HG03378 (cell line): ENCODE measurements around the gene UBR1.

Experiments
- ATAC-seq: cut with Tn5 transposase; IDR thresholded peaks from one replicate; pipeline ENCODE4 v1.9.1; 2021; ENCODE audit warnings: mild to moderate bottlenecking, moderate library complexity; ENCODE audit not compliant: unreplicated experiment

The UBR1 gene

GRCh38 chr15:43111354-43111753 lies 5.5 kb upstream of the UBR1 start:
- ATAC-seq = no peak

DNA sequence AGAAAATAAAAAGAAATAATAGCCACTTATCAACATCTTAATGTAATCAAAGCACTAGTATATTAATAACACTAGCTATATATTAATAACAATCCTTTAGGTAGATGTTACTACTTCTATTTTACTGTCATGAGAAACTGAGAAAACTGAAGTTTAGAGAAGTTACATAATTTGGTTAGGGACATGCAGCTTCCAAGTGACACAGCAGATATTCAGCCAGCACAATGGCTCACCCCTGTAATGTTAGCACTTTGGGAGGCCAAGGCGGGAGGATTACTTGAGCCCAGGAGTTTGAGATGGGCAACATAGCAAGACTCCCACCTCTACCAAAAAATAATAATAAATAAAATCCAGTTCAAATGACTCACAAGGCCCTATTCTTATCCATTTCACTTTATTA lies 1.9 kb upstream of the UBR1 start:
- no peak for ATAC-seq

DNA sequence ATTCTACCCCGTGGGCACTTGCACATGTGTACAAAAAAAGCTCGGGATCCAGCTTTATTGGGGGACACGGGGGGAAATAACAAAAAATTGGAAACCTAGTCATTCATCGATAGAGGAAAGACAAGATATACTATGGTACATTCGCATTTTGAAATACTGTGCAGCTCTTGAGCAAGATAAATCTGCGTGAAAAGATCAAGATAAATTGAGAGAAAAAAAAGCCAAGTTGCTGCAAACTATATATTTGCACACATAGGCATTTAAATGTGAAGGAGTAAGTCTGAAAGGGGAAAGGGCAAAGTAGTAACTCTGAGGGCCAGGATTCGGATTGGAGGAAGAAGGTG lies 620 bp upstream of the UBR1 start:
- ATAC-seq = no peak

DNA sequence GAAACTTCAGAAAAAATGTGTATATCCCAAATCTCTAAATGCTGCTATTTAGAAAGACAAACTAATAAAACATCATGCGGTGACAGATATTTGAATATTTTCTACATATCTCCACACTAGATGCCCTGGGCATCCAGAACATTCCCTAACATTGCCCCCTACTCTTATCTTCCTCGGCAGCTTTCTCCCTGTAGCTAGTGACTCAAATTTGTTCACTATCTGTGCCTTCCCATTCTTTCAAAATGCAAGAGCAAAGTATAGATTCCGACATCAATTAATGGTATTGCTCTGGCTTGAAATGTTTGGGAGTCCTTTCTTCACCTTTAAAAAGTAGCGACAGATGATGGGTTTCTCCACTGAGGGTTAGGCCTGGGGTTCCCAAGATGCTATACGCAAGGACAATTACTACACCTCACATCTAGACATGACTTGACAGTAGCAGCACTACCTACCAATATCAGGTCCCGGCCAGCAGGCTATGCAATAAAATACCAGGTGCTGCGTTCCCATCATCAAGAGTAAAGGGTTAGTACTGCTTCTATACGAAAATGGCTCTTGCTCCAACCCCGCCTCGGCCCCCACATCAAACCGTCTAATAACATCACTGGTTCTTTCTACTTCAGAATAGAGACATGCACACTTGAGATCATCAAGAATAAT lies 631 bp downstream of the UBR1 start:
- peak; percentile 13 for ATAC-seq

DNA sequence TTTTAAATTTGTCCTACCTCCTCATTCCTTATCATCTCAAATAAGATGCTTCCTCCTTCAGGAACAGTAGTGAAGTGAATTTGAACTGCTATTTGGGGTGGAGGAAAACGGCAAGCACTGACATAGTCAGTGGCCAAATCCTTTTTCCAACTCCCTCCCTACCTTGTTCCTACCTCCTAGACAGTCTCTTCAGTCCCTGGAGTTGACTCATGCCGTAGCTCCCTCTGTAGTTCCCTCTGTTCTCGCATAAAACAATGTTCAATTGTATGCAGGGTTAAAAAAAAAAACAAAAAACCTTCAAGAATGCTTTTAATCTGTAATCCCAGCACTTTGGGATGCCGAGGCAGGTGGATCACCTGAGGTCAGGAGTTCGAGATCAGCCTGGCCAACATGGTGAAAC lies 1.4 kb downstream of the UBR1 start:
- ATAC-seq = no peak

GRCh38 chr15:43103907-43104306 lies 1.9 kb downstream of the UBR1 start:
- no peak for ATAC-seq

DNA sequence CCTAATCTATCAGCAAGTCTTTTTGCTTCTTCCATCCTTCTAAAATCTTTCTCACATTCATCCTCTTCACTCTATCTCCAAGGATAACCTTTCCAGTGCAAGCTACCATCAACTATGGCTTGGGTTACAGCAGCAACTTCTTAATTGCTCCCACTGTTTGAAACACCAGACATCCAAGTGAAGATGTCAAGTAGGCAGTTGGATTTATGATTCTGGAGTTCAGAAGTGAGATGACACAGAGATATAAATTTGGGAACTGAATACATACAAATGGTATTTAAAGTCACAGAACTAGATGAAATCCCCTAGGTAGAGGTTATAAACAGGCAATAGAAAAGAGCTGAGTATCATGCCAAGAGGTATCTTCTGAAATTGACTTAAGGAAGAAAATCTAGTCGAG lies 3.7 kb downstream of the UBR1 start:
- ATAC-seq = no peak

DNA sequence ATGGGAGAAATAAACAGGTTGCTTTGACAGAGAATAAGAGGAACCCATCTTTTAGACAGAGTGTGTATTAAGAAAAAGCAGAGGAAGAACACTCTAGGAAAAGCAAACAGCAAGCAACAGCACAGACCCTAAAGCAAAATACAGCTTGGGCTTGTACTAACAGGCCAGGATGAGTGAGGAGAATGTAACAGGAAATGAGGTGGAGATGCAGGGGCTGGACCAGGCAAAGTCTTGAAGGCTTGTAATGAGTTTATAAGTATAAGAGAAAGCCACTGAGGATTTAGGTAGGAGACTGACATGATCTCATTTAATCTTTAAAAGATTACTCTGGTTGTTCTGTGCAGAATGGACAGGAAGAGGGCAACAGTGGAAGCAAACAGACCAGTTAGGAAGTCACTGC lies 4.9 kb downstream of the UBR1 start:
- no peak for ATAC-seq

- ATAC-seq = no peak
Observed at GRCh38 chr15:43099105-43099845, 6.6 kb downstream of the UBR1 start.

DNA sequence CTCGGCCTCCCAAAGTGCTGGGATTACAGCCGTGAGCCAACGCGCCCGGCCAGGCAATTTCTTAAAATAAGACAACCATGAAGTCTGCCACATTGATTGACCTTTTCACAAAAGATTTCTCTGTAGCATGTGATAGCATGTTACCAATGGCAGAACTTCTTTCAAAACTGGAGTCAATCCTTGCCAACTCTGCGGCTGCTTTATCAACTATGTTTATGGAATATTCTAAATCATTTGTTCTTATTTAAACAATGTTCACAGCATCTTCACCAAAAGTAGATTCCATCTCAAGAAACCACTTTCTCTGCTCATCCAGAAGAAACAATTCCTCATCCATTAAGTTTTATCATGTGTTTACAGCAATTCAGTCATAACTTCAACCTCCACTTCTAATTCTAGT lies 9.4 kb downstream of the UBR1 start:
- ATAC-seq = no peak

DNA sequence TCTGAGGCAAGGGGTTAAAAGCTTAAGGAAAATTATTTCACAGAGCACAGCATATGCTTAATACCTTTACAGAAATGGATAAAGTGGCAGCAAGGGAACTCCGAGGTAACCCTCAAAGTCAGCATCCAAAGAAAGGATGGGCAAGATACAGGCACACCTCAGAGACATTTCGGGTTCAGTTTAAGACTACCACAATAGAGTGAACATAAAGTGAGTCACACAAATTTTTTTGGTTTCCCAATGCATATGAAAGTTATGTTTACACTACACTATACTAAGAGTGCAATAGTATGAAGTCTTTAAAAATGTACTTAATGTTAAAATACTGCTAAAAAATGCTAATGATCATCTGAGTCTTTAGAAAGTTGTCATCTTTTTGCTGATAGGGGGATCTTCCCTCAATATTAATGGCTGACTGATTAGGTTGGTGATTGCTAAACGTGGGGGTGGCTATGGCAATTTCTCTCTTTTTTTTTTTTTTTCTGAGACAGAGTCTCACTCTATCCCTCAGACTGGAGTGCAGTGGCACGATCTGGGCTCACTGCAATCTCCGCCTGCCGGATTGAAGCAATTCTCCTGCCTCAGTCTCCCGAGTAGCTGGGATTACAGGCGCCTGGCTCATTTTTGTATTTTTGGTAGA lies 10.0 kb downstream of the UBR1 start:
- ATAC-seq = no peak

GRCh38 chr15:43095243-43095642 lies 10.6 kb downstream of the UBR1 start:
- no peak for ATAC-seq

GRCh38 chr15:43094416-43095030 lies 11.3 kb downstream of the UBR1 start:
- ATAC-seq = no peak

- ATAC-seq = no peak
Observed at GRCh38 chr15:43093026-43093425, 12.8 kb downstream of the UBR1 start.

DNA sequence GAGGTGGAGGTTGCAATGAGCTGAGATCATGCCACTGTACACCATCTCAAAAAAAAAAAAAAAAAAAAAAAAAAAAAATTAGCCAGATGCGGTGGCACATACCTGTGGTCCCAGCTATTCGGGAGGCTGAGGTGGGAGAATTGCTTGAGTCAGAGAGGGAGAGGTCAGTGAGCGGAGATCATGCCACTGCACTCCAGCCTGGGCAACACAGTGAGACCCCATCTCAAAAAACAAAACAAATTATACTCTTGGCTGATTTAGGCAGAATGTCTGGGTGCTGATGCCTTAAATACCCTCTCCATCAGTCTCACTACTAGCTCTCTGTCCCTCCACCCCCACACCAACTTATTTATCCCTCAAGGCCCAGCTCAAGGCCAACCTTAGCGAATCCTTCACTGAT lies 14.0 kb downstream of the UBR1 start:
- no peak for ATAC-seq

- no peak for ATAC-seq
Observed at GRCh38 chr15:43086551-43086950, 19.3 kb downstream of the UBR1 start.

- ATAC-seq = no peak
Observed at GRCh38 chr15:43085921-43086320, 19.9 kb downstream of the UBR1 start.

DNA sequence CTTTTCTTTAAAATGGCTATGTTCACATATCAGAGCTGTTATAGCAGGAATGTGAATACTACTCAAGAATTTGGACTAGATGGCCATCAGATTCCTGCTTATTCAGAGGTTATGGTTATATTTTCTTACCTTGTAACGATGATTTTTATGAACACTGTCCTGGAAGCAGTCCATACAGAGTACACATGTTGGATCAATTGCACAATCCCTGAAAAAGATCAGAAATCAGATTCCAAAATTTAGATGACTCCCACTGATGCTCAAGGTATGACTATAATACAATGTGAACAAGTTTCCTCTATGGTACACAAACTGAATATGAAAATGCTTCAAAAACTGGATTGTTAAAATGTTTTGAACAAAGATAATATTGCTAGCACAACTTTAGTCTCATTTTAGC lies 23.3 kb downstream of the UBR1 start:
- no peak for ATAC-seq

- ATAC-seq = no peak
Observed at GRCh38 chr15:43081283-43081682, 24.6 kb downstream of the UBR1 start.

GRCh38 chr15:43071451-43071850 lies 34.4 kb downstream of the UBR1 start:
- no peak for ATAC-seq

- ATAC-seq = no peak
Observed at GRCh38 chr15:43070893-43071292, 34.9 kb downstream of the UBR1 start.

DNA sequence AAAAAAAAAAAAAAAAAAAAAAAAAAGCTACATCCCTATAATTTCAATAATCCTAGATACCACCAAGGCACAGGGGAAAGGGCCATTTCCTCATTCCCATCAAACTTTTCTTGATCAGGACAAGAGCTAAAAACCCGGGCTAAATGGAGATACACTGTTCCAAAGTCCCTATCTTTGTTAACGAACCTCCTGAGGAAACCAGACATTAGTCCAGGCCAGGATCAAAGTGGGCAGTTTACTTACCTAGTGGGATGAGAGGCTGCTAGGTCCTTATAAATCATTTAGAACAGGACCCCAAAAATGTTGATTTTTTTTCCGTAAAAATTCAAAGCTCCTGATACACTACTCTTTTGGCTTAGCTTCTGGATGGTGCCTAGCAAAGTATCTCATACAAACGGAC lies 35.6 kb downstream of the UBR1 start:
- no peak for ATAC-seq
